HG02610 (cell line): ENCODE data around the gene PPP2R2B.

Experiments used
- ATAC-seq: cut with Tn5 transposase; IDR thresholded peaks from one replicate; pipeline ENCODE4 v1.9.1; 2021; ENCODE audit warnings: mild to moderate bottlenecking, moderate library complexity; ENCODE audit not compliant: unreplicated experiment

Gene PPP2R2B

GRCh38 chr5:146888351-146888978 is 9.9 kb upstream of the PPP2R2B start:
- no peak for ATAC-seq

DNA sequence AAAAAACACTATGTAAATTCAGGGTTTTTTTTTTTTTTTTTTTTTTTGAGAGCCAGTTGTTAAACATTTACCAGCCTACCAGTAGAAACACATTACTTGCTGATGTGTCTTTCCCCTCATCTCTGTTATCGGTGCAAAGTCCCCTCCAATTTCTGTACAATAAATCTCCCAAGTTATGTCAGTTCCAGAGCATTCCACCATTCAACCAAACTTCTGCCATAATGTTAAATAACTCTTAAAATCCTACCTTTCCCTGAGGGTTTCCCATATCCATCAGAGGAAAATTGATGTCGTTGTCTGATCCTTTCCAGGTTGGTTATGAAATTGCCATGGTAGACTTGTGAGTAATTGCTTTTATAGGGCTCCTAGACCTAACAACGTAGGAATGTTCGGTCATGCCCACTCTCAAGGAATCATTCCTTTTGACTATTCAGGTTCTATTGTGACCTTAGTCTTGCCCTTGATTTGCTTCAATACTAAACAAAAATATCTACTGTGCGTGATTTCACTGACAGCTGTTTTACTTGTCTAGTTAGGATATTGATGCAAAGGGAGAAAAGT is 5.6 kb upstream of the PPP2R2B start:
- ATAC-seq = no peak

DNA sequence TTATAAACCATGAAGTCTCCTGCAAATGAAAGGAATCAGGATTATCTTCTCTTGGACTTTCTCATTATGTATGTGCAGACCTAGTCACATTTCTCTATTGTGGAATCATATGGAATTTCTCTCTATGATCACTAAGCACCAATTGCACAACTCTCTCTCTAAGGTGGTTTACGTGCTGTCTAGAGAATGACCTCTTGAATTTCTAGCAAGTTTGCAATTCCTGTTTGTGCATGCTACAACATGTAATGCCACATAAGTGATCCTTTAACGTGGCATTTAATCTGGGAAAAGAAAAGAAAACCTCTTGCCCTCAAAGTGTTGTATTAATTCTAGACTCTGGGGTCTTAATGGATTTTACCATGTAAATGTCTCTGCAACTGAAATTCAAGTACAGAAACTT is 5.0 kb upstream of the PPP2R2B start:
- no peak for ATAC-seq

GRCh38 chr5:146880966-146881365 is 2.4 kb upstream of the PPP2R2B start:
- no peak for ATAC-seq

- ATAC-seq = no peak
Observed at GRCh38 chr5:146877783-146878475, 628 bp downstream of the PPP2R2B start.

DNA sequence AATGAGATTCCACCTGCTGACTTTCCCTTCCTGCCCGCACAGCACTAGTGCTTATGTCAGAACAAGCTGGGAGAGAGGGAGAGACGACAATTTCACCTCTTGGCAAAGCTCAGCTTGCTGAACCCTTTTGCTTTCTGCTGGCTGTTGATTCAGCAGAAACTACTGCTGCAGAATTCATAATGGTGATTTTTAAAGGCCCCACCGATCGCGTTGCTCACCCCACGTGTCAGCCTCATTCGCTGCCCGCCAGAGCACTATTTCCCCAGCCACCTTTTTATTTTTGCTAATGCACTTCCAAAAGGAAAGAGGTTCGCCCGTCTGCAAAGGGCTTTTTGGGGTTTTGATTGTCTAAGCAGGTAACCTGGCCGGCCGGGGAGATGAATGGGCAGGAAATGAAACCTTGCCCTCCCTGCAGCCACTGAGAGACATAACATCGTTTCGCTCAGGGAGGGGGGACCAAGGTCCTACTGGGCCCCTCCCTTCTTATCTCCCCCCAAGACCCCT is 1.3 kb downstream of the PPP2R2B start:
- no peak for ATAC-seq

GRCh38 chr5:146873186-146873917 is 5.2 kb downstream of the PPP2R2B start:
- no peak for ATAC-seq

DNA sequence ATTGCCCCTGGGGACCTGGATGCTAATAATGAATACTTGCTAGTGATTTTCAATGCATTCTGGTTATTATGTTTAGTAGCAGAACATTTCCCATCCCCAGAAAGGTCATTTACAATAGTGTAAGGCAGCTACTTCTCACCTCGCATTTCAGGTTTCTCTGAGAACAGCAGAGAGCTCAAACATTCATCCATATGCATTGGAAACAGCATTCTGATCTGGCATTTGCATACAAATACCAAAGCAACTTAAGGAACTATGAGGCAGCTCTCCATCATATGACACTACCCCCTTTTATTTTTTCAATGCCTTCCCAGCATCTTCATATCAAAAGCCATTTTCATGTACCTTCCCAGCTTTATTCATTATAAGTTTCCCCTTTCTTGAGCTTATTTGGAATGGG is 6.4 kb downstream of the PPP2R2B start:
- no peak for ATAC-seq

DNA sequence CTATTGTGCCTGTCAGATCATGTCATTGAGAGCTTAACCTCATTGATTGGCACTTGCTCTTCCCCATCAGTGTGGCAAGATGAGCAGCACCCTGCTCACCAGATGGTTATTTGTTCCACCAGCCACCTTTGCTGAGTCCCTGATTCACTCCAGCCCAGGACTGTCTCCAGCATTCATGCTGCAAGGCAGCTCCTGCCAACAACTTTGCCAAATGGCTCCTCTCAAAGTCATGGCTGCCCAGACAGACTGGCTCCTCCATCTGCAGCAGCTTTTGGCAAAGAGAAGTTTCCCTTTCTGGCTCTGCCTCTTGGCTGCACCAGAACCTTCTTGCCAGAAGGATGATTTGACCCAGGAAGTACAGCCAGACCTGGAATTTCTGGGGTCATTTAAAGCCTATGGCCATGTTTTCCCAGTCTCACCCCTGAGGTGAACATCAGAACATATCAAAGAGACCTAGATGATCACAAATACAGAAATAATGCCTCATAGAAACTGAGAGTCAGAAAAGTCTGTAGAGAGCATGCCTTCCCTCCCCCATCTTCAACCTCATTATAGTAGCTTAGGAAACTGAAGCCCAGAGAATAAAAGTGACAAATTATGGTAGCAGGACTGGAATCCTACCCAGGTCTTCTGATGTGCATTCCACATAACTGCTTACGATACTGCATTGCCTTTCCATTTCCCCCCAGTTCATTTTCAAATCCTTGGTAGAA is 10.4 kb downstream of the PPP2R2B start:
- no peak for ATAC-seq

DNA sequence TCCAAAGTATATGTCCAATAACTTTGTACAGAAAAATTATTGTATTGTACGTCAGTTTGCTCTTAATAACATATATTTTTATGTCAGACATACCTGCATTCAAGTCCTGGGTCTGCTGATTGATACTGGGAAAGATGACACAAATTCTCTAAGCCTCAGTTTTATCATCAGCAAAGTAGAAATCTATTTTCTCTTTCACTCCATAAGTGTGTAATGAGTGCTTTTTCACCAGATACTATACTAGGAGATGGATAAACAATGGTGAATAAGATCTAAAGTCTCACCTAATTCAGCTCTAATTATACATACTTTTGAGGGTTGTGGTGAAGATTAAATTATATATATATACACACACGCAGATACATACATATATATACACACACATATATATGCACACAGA is 12.3 kb downstream of the PPP2R2B start:
- no peak for ATAC-seq

GRCh38 chr5:146862641-146863040 is 15.9 kb downstream of the PPP2R2B start:
- no peak for ATAC-seq

- ATAC-seq = no peak
Observed at GRCh38 chr5:146860213-146860893, 18.2 kb downstream of the PPP2R2B start.

DNA sequence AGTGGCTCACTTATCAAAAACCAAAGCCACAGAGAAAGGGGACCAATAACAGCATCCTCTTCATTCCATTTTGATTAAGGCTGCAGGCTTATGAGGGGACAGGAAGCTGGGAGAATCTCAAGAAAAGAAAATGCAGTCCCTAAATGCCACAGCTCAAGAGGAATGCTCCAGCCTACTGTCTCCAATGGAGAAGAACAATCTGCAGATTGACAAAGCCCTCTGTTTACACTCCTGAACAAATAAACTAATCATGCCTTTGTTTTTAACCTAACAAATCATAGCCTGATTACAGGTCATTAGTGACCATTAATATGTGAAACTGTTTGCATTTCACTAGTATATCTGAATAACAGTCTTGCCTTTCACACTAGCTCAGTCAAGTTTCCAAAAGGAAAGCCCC is 26.5 kb downstream of the PPP2R2B start:
- ATAC-seq = no peak

GRCh38 chr5:146851133-146851532 is 27.4 kb downstream of the PPP2R2B start:
- no peak for ATAC-seq

DNA sequence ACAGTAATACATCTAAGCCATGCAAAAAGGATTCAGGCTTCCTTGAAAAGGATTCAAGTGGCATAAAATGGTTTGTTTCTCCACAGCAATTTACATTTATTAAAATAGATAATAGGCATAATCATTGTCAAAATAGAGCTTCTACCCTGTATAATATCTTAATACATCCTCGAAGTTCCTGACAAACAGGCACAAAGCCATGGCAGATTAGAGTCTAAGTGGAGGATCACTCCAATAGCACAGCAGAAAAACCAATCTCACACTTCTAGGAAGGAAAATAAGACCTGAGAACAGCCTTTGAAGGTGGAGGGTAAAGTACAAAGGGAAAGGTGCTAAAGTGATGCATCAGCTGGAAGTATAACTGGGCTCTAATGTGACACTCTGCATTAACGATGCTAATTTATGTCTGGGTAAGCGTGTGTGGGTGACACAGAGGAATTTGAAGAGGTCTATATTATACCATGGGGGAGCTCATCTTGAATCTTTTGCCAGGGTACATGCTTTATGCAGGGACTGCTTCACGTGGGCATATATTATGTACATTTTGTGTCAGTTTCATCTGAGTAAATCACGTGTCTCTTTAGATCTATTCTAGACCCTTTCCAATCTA is 28.8 kb downstream of the PPP2R2B start:
- no peak for ATAC-seq

DNA sequence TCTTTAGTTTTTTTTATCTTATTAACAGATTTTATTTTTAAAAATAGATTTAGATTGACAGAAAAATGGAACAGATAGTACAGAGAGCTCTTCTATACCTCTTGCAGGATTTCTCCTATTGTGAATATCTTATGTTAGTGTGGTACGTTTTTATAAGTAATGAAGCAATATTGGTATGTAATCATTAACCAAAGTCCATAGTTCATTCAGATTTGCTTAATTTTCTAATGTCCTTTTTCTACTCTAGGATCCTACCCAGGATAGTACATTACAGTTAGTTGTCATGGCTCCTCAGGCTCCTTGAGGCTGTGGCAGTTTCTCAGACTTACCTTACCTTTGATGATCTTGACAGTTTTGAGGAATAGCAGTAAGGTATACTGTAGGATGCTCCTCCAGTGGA is 30.4 kb downstream of the PPP2R2B start:
- no peak for ATAC-seq

- ATAC-seq = no peak
Observed at GRCh38 chr5:146840016-146840415, 38.5 kb downstream of the PPP2R2B start.

DNA sequence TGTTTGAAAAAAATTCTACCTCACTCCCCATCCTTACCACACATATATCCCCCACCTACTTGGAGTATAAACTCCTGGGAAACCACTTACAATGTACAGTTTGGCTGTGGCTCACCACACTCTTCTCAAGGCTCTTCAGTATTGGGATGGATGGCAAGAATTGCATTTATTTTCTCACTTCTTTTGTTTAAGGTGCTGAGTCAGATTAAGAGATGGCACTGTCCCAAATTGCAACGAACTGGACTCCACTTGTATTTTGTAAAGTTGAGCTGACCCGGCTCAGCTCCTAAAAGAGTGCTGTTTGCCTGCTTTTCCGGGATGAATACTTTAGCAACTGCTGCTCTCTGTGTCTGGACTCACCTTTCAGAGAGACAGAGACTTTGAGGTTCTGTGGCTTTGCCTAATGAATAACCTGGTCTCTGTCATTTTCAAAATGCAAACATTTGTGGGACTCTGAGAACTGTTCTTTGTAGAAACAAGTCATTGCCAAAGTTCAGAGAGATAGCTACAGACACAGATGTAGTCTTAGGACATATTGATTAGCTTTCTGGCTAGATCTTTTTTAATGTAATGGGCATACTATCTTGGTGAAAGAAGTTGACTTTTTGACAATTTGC is 42.2 kb downstream of the PPP2R2B start:
- ATAC-seq = no peak

GRCh38 chr5:146832985-146833732 is 45.4 kb downstream of the PPP2R2B start:
- no peak for ATAC-seq
